H7 (cell line): ENCODE measurements around the gene SLC36A3. TPM values are rescaled to one million over a fixed set of nuclear protein-coding genes. Genes with fewer than 3 reads are reported as not detected.
"Not testable (repeated sequence)": the region's sequence is repeated elsewhere in the genome, so short reads cannot be mapped to it uniquely, and the experiment has no call there.

Experiments used
- DNase-seq: peaks from one replicate; pipeline ENCODE4 v3.0.0; 2012
- H3K27me3 ChIP-seq: 2 replicates; pipeline ENCODE4 v1.6.0; 2011; ENCODE audit warnings: mild to moderate bottlenecking, low read length; ENCODE audit not compliant: control insufficient read depth, insufficient read depth
- H3K36me3 ChIP-seq: replicated peaks from 2 replicates; pipeline ENCODE4 v1.5.1; 2011; ENCODE audit warnings: low read length; ENCODE audit not compliant: control insufficient read depth, insufficient read depth
- H3K4me3 ChIP-seq: 2 replicates; pipeline ENCODE4 v1.5.1; 2011; ENCODE audit warnings: low read depth, mild to moderate bottlenecking, control low read depth, low read length, moderate library complexity; ENCODE audit not compliant: insufficient read depth
- total RNA-seq: library from RNA; depleted of rRNA; stranded (reverse); fragments of >200 nt; shearing (Covaris generic); gene quantifications from 2 replicates; pipeline ENCODE4 v1.2.3, GENCODE V29; 2014

SLC36A3 gene
- total RNA-seq, 1 experiment from 2014 or later = not detected

- no peaks in the 10 kb centered on the region for H3K36me3 ChIP-seq
- H3K27me3 ChIP-seq = no peaks in the 10 kb centered on the region
- DNase-seq = no peak
- no peak overlapping the region for H3K4me3 ChIP-seq
Observed at GRCh38 chr5:151318850-151319732, 15.5 kb upstream of the SLC36A3 start.

- Histone ChIP-seq H3K27me3 (no peaks in the 10 kb centered on the region), H3K4me3 (no peak overlapping the region), H3K36me3 (no peaks in the 10 kb centered on the region)
- DNase-seq = no peak
Observed at GRCh38 chr5:151317871-151318270, 14.3 kb upstream of the SLC36A3 start.

- no peaks in the 10 kb centered on the region for H3K27me3 ChIP-seq
- no peaks in the 10 kb centered on the region for H3K36me3 ChIP-seq
- DNase-seq = peak; percentile 72
- no peak overlapping the region for H3K4me3 ChIP-seq
Observed at GRCh38 chr5:151315998-151316597, 12.5 kb upstream of the SLC36A3 start.

DNA sequence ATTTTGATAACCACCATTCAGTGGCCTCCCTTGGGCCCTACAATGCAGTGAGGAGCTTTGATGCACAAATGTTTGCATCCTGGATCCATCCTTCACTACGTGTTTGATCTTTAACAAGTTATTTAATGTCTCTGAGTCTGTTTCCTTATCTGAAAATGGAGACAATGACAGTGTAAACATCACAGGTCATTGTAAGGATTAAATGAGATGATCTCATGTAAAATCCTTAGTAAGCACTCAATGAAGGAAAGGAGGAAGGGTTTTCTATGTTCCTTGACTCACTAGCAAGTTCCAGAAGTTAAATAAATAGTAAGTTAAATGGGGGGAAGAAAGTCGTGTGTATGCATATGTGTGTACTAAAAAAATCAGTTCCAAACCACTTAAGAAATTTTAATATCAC, 9.8 kb upstream of the SLC36A3 start:
- no peaks in the 10 kb centered on the region for H3K27me3 ChIP-seq
- H3K36me3 ChIP-seq = no peaks in the 10 kb centered on the region
- no peak for DNase-seq
- no peak overlapping the region for H3K4me3 ChIP-seq

DNA sequence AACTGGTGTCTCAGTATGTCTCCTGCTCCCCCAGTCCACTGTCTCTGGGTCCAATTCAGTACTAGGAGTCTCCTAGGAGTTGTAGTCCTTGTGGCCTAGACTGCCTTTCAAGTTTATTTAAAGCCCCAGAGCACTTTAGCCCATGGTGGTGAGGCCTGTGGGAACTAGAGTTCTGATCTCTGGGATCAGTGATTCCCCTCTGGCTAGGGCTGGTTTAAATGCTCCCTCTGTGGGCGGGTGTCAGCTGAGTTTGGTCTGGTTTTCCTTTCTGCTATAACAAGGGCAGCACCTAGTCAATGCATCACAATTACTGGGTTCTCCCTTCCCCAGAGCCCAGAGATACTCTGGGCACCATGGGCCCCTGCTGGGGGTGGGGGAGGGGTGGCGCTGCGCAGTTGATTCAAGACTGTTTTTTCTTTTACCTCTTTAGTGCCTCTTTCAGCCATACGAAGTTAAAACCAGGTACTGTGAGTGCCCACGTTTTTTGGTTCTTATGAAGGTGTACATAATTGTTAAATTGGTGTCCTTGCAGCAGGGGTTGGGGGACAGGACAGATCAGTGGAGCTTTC, 9.3 kb upstream of the SLC36A3 start:
- no peak for DNase-seq

GRCh38 chr5:151310932-151311331, 7.4 kb upstream of the SLC36A3 start:
- H3K4me3 ChIP-seq = no peak overlapping the region
- no peaks in the 10 kb centered on the region for H3K36me3 ChIP-seq
- no peak for DNase-seq
- H3K27me3 ChIP-seq = no peaks in the 10 kb centered on the region

More for the DNA sequence above, 9.3 kb upstream of the SLC36A3 start:
- H3K36me3 ChIP-seq = no peaks in the 10 kb centered on the region
- no peaks in the 10 kb centered on the region for H3K27me3 ChIP-seq
- H3K4me3 ChIP-seq = no peak overlapping the region

GRCh38 chr5:151309821-151310220, 6.3 kb upstream of the SLC36A3 start:
- not testable (repeated sequence) for DNase-seq, H3K4me3 ChIP-seq, H3K36me3 ChIP-seq, H3K27me3 ChIP-seq

DNA sequence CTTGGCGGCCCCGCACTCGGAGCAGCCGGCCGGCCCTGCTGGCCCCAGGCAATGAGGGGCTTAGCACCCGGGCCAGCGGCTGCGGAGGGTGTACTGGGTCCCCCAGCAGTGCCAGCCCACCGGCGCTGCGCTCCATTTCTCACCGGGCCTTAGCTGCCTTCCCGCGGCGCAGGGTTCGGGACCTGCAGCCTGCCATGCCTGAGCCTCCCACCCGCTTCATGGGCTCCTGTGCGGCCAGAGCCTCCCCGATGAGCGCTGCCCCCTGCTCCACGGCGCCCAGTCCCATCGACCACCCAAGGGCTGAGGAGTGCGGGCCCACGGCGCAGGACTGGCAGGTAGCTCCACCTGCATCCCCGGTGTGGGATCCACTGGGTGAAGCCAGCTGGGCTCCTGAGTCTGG, 5.7 kb upstream of the SLC36A3 start:
- H3K4me3 ChIP-seq, H3K36me3 ChIP-seq, DNase-seq, H3K27me3 ChIP-seq: not testable (repeated sequence)

GRCh38 chr5:151298063-151298855, 5.3 kb downstream of the SLC36A3 start:
- peak; percentile 52 for DNase-seq
- H3K4me3 ChIP-seq = no peak overlapping the region
- H3K36me3 ChIP-seq = no peaks in the 10 kb centered on the region
- H3K27me3 ChIP-seq = no peaks in the 10 kb centered on the region; the same call in 1 of the 2 replicates

DNA sequence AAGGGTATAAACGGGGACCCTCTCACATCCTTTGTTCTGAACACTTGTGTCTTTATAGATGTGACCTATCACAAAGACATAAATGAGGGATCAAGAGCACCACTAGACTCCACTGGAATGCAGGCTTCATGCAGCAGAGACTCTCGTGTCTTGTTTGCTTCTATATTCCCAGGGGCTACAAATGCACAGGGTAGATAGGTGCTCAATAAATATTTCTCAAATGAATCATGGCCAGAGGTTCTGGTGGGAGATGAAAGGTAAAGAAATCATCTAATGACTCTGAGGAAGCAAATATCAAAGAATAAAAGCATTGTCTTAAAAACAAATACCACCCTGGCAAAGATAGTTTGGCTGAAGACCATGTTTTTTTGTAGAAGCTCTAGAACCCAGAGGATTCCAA, 6.6 kb downstream of the SLC36A3 start:
- no peak overlapping the region for H3K4me3 ChIP-seq
- no peaks in the 10 kb centered on the region; the same call in 1 of the 2 replicates for H3K27me3 ChIP-seq
- no peak for DNase-seq
- no peaks in the 10 kb centered on the region for H3K36me3 ChIP-seq

- Histone ChIP-seq H3K27me3 (no peaks in the 10 kb centered on the region; the same call in 1 of the 2 replicates), H3K36me3 (no peaks in the 10 kb centered on the region), H3K4me3 (no peak overlapping the region)
- no peak for DNase-seq
Observed at GRCh38 chr5:151296478-151296830, 7.1 kb downstream of the SLC36A3 start.

DNA sequence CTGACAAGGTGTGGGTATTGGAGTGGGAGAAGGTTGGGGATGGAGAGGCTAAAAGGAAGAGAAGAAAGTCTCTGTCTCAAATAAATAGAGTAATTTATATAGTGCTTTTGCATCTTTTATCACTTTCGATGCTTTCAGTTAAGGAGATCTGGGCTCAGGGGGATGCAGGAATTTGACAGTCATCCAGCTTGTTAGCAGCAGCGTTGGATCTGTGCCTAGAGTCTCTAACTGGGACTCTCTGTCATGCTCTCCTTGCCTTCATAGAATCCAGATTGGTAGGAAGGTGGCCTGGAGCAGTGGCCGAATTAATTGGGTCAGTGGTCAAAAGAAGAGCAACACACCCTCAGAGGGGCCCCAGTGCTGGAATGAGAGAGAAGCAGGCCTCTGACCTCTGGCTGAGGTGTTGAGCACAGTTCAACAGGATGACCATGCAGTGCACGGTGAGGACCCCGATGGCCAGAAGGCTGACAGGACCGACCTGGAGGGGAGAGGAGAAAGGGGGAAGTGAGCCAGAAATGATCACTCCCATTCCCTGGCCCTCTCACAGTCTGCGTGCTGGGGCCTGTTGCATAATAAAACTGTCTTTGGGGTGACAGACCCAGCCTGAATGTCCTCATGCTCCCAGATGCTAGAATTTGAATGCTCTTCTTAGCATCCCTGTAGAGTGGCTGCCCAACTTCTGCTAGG, 7.6 kb downstream of the SLC36A3 start:
- no peak overlapping the region for H3K4me3 ChIP-seq
- no peaks in the 10 kb centered on the region; the same call in 1 of the 2 replicates for H3K27me3 ChIP-seq
- no peak for DNase-seq
- H3K36me3 ChIP-seq = no peaks in the 10 kb centered on the region

GRCh38 chr5:151295138-151295537, 8.4 kb downstream of the SLC36A3 start:
- Histone ChIP-seq H3K36me3 (no peaks in the 10 kb centered on the region), H3K4me3 (no peak overlapping the region), H3K27me3 (no peaks in the 10 kb centered on the region; the same call in 1 of the 2 replicates)
- DNase-seq = no peak

GRCh38 chr5:151293624-151294023, 9.9 kb downstream of the SLC36A3 start:
- H3K4me3 ChIP-seq = no peak overlapping the region
- no peaks in the 10 kb centered on the region; the same call in 1 of the 2 replicates for H3K27me3 ChIP-seq
- DNase-seq = peak; percentile 49

More at GRCh38 chr5:151293624-151294023, 9.9 kb downstream of the SLC36A3 start:
- H3K36me3 ChIP-seq = no peaks in the 10 kb centered on the region
